Measurements from ENCODE around the gene SLC6A13. TPM values are rescaled to one million over a fixed set of nuclear protein-coding genes. Genes with fewer than 3 reads are reported as not detected.

The SLC6A13 gene
- total and polyA plus RNA-seq, 7 donors = 0.10 to 0.55 TPM; not detected in 5

GRCh38 chr12:234891-235415 lies 27.7 kb downstream of the SLC6A13 start:
- WGBS, 2 donors = 94 to 95% methylated on average over 10 of the region's 10 CpGs
- no peaks in the 10 kb centered on the region for H3K27me3 ChIP-seq
- DNase-seq = no peak
- H3K36me3 ChIP-seq = no peaks in the 10 kb centered on the region
- no peak overlapping the region for H3K27ac ChIP-seq
- TF ChIP-seq CTCF (IDR thresholded peaks at IDR 0.05) (no peak), EP300 (IDR thresholded peaks at IDR 0.05) (no peak), POLR2A (IDR thresholded peaks at IDR 0.05) (no peak), POLR2AphosphoS5 (IDR thresholded peaks at IDR 0.05) (no peak)
- no peak overlapping the region for H3K4me3 ChIP-seq
- intact Hi-C loops (cut with DNase I) = no loop called here
- H3K9me3 ChIP-seq = peaks cover 0 to 3% (median 0%) of the 10 kb centered on the region in 4 donors
- no peaks in the 10 kb centered on the region for H3K4me1 ChIP-seq

- no peaks in the 10 kb centered on the region for H3K36me3 ChIP-seq
- H3K4me1 ChIP-seq = no peaks in the 10 kb centered on the region
- no peak overlapping the region for H3K4me3 ChIP-seq
- no peak overlapping the region for H3K27ac ChIP-seq
- WGBS, 2 donors = 77 to 79% methylated on average over 7 of the region's 7 CpGs
- TF ChIP-seq POLR2A (IDR thresholded peaks at IDR 0.05) = no peak
- no peak for TF ChIP-seq CTCF (IDR thresholded peaks at IDR 0.05)
- no peak for TF ChIP-seq EP300 (IDR thresholded peaks at IDR 0.05)
- no peak for TF ChIP-seq POLR2AphosphoS5 (IDR thresholded peaks at IDR 0.05)
- H3K9me3 ChIP-seq = peaks cover 0 to 3% (median 0%) of the 10 kb centered on the region in 4 donors
- H3K27me3 ChIP-seq = no peaks in the 10 kb centered on the region
- DNase-seq = no peak
- intact Hi-C loops (cut with DNase I) = no loop called here
Observed at GRCh38 chr12:234019-234418, 28.6 kb downstream of the SLC6A13 start.

- TF ChIP-seq POLR2AphosphoS5 (IDR thresholded peaks at IDR 0.05) (no peak), EP300 (IDR thresholded peaks at IDR 0.05) (no peak), CTCF (IDR thresholded peaks at IDR 0.05) (no peak), POLR2A (IDR thresholded peaks at IDR 0.05) (no peak)
- intact Hi-C loops (cut with DNase I) = no loop called here
- Histone ChIP-seq H3K4me1 (no peaks in the 10 kb centered on the region), H3K9me3 (peaks cover 0 to 3% (median 0%) of the 10 kb centered on the region in 4 donors), H3K27ac (no peak overlapping the region), H3K4me3 (no peak overlapping the region), H3K27me3 (no peaks in the 10 kb centered on the region), H3K36me3 (no peaks in the 10 kb centered on the region)
- DNase-seq = no peak
- WGBS, 2 donors = 73 to 92% methylated on average over 3 of the region's 3 CpGs
Observed at GRCh38 chr12:233615-233968, 29.0 kb downstream of the SLC6A13 start.

- H3K36me3 ChIP-seq = no peaks in the 10 kb centered on the region
- H3K27ac ChIP-seq = no peak overlapping the region
- 57 to 71% methylated on average over 19 of the region's 19 CpGs for WGBS, 2 donors
- peaks cover 0 to 3% (median 0%) of the 10 kb centered on the region in 4 donors for H3K9me3 ChIP-seq
- TF ChIP-seq POLR2AphosphoS5 (IDR thresholded peaks at IDR 0.05) = no peak
- TF ChIP-seq EP300 (IDR thresholded peaks at IDR 0.05) = no peak
- no peak for TF ChIP-seq POLR2A (IDR thresholded peaks at IDR 0.05)
- no peak for TF ChIP-seq CTCF (IDR thresholded peaks at IDR 0.05)
- no peaks in the 10 kb centered on the region for H3K4me1 ChIP-seq
- H3K4me3 ChIP-seq = no peak overlapping the region
- DNase-seq = no peak
- H3K27me3 ChIP-seq = no peaks in the 10 kb centered on the region
- intact Hi-C loops (cut with DNase I) = no loop called here
Observed at GRCh38 chr12:232731-233614, 29.7 kb downstream of the SLC6A13 start.
